Colon (tissue), 2 donors: ENCODE data around the gene CSH2.
"Not testable (repeated sequence)": the region's sequence is repeated elsewhere in the genome, so short reads cannot be mapped to it uniquely, and the experiment has no call there.

Experiments
- FAIRE-seq: peaks from 2 replicates; lab custom pipeline; 2012; peaks lifted over from hg19 to GRCh38; lab: Jason Lieb, UNC
- donor health status: control.
- donor health status: control.

CSH2 gene

DNA sequence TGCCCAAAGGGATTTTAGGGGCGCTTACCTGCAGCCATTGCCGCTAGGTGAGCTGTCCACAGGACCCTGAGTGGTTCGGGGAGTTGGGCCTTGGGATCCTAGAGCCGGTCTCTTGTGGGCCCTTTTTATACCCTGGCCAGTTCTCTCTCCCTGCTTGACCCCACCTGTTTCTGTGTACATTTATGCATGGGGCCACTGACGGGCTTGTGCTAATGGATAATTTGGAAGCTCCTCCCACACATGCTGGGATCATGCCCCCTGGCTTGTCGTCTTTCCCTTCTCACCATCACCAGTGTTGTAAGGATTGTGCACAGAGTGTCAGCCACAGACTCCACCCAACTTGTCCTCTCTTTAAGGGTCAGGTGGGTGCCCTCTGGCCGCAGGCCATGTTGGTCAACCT, at the start of gene CSH2:
Gene CSH2, minus strand, starts transcription at position 101 of the 400 bp plus-strand sequence. Its CDS starts 63 bp downstream, at position 38.
- FAIRE-seq, result not testable (repeated sequence)

- FAIRE-seq, result not testable (repeated sequence)
Observed at GRCh38 chr17:63922402-63922801, 48.9 kb upstream of the CSH2 start.

GRCh38 chr17:63920779-63921178, 47.3 kb upstream of the CSH2 start:
- not testable (repeated sequence) for FAIRE-seq

DNA sequence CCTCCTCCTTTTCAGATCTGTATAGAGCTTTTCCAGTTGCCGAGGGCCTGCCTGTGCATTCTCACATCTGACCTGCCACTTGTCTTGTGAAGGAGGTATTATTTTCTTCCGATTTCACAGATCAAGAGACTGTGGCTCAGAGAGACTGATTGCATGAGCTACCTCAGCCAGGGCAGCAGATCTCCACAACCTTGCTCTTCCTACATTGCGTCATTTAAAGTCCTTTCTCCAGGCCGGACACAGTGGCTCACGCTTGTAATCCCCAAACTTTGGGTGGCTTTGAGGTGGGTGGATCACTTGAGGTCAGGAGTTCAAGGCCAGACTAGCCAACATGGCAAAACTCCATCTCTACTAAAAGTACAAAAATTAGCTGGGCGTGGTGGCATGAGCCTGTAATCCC, 46.6 kb upstream of the CSH2 start:
- FAIRE-seq, result not testable (repeated sequence)

DNA sequence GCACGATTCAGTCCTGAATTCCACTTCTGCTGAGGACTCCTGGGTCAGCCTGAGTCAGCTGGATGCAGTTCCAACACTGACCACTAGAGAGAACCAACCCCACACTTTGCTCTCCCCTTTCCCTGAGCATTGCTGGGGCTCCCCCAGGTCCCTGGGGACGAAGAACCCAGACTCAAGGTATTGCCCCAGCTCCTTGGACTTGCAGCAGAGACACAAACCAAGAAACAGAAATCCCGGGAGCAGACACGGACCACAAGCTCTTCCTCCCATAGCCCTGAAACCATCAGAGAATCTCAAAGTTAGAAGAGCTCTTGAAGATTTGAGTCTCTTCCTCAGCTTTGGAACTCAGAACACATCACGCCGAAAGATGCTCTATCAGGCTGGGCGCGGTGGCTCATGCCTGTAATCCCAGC, 45.8 kb upstream of the CSH2 start:
- no peak for FAIRE-seq

GRCh38 chr17:63918789-63919305, 45.4 kb upstream of the CSH2 start, which contains the start of gene GH1:
TSS of gene GH1 (minus strand) at chr17:63918839. CDS start at chr17:63918776, 63 bp downstream.
- FAIRE-seq, result not testable (repeated sequence)

DNA sequence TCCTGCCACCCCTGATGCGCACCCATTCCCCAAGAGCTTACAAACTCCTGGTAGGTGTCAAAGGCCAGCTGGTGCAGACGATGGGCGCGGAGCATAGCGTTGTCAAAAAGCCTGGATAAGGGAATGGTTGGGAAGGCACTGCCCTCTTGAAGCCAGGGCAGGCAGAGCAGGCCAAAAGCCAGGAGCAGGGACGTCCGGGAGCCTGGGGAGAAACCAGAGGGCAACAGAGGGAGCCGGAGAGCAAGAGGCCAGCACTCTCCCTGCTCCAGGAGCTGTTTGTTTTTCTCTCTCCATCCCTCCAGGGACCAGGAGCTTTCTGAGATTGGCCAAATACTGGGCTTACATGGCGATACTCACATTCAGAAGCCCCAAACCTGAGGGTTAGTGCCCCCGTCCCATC, 44.8 kb upstream of the CSH2 start:
- no peak for FAIRE-seq

- no peak for FAIRE-seq
Observed at GRCh38 chr17:63917646-63918045, 44.2 kb upstream of the CSH2 start.

DNA sequence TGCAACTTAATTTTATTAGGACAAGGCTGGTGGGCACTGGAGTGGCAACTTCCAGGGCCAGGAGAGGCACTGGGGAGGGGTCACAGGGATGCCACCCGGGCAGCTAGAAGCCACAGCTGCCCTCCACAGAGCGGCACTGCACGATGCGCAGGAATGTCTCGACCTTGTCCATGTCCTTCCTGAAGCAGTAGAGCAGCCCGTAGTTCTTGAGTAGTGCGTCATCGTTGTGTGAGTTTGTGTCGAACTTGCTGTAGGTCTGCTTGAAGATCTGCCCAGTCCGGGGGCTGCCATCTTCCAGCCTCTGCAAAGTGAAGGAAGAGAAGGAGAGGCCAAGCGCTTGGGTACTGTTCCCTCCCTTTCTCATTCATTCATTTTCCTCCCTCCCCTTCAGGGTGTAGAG, 43.7 kb upstream of the CSH2 start:
- not testable (repeated sequence) for FAIRE-seq

- no peak for FAIRE-seq
Observed at GRCh38 chr17:63916566-63917185, 43.2 kb upstream of the CSH2 start.

DNA sequence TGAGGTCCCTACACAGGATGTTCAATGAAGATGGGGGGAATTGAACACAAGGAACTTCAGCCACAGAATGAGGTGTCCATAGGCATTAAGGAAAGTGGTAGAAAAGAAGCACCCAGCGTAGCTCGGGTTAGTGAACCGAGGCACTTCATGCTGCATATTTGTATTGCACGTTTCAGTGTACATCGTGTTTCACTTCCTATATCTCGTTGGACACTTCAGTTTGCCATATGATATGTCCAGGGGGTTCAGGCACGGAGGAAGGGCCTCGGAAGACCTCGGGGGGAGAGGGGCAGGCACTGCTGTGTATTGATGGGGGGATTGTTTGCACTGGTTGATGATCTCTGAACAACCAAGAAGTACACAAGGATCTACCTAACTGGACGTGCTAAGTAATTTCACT, 42.3 kb upstream of the CSH2 start:
- not testable (repeated sequence) for FAIRE-seq

DNA sequence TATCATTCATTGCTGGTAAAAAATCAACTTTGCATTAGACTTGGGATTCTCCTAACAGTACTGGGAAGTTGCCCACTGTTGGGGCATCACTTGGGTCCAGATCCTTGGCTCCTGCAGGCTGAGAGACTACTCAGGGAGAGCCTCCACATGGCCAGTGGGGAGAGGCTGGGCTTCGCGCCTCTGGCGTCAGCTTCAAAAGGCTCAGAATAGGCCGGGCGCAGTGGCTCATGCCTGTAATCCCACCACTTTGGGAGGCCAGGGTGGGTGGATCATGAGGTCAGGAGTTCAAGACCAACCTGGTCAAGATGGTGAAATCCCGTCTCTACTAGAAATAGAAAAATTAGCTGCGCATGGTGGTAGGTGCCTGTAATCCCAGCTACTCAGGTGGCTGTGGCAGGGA, 41.0 kb upstream of the CSH2 start:
- no peak for FAIRE-seq

DNA sequence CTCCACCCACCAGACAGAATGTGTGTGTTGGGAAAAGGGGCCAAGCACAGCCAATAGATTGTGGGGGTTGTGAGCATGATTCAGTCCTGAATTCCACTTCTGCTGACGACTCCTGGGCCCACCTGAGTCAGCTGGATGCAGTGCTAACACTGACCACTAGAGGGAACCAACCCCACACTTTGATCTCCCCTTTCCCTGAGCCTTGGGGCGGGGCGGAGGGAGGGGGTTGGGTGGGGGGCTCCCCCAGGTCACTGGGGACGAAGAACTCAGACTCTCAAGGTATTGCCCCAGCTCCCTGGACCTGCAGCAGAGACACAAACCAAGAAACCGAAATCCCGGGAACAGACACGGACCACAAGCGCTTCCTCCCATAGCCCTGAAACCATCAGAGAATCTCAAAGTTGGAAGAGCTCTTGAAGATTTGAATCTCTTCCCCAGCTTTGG, 38.2 kb upstream of the CSH2 start:
- no peak for FAIRE-seq

DNA sequence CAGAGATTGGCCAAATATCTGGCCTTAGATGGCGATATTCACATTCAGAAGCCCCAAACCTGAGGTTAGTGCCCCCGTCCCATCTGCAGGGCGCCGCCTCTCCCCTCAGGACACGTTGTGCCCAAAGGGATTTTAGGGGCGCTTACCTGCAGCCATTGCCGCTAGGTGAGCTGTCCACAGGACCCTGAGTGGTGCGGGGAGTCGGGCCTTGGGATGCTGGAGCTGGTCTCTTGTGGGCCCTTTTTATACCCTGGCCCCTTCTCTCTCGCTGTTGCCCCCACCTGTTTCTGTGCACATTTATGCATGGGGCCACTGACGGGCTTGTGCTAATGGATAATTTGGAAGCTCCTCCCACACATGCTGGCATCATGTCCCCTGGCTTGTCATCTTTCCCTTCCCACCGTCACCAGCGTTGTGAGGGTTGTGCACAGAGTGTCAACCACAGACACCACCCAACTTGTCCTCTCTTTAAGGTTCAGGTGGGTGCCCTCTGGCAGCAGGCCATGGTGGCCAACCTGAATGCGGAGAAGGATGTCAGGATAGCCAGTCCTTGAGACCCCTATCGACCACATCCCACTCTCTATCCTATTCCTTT, 37.7 kb upstream of the CSH2 start, which contains the start of gene CSHL1:
Gene CSHL1, minus strand, starts transcription at position 218 of the 595 bp plus-strand sequence. Its CDS starts 62 bp downstream, at position 156.
- FAIRE-seq, result no peak

DNA sequence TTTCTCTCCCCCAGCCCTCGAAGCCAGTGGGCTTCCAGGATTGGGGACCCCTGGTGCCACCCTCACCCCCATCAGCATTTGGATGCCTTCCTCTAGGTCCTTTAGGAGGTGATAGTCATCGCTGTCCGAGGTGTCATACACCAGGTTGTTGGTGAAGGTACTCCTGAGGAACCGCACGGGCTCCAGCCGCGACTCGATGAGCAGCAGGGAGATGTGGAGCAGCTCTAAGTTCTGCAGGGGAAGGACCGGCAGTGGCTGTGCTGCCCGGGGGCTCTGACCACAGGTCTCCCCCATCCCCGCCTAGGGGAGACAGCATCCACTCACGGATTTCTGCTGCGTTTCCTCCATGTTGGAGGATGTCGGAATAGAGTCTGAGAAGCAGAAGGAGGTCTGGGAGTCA, 36.6 kb upstream of the CSH2 start:
- FAIRE-seq, result no peak

DNA sequence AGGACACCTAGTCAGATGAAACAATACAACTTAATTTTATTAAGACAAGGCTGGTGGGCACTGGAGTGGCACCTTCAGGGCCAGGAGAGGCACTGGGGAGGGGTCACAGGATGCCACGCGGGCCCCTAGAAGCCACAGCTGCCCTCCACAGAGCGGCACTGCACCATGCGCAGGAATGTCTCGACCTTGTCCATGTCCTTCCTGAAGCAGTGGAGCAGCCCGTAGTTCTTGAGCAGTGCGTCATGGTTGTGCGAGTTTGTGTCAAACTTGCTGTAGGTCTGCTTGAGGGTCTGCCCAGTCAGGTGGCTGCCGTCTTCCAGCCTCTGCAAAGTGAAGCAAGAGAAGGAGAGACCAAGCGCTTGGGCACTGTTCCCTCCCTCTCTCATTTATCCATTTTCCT, 36.1 kb upstream of the CSH2 start:
- FAIRE-seq, result not testable (repeated sequence)

- not testable (repeated sequence) for FAIRE-seq
Observed at GRCh38 chr17:63907161-63907778, 33.8 kb upstream of the CSH2 start.

- FAIRE-seq, result not testable (repeated sequence)
Observed at GRCh38 chr17:63904796-63905195, 31.3 kb upstream of the CSH2 start.

GRCh38 chr17:63903787-63904201, 30.3 kb upstream of the CSH2 start:
- FAIRE-seq, result not testable (repeated sequence)

GRCh38 chr17:63901971-63902370, 28.5 kb upstream of the CSH2 start:
- not testable (repeated sequence) for FAIRE-seq

DNA sequence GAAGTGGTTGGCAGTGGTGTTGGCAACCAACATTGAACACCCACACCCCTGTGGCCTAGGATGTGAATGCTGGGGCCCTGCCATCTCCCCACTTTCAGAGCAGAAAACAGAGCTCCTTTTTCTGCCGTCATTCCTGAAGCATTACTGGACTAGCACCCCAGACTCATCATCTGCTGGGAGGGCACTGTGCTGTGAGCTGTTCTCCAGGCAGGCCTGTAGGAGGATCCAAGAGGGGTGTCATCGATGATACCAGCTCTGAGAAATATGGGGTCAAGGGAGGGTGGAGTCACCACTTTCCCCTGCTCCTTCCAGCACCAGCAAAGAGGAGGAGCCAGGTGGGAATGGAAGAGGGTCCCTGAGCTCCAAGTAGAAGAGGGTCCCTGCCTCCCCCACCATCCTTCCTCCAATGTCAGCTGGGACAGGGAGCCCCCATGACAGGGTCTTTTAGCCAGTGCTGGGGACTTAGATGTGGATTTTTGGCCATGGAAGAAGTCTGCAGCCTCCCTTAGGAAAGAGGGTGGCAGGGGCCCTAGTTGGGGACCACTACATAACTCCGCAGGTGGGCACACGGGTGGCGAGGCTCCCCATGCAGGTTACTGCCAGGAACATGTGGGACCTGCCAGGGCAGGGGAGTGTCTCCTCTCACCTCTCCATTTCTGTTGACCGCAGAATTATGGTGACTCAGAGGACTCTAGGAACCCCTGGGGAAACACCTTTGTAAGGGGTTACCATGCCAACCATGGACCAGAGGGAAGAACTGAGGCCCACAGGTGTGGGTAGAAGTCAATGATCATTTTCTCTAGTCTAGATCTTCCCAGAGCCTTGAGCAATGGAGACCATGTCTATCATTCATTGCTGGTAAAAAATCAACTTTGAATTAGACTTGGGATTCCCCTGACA, 25.7 kb upstream of the CSH2 start:
- FAIRE-seq, result not testable (repeated sequence)
